SK-N-SH (cell line): Measurements from ENCODE around the gene SFN. TPM values are rescaled to one million over a fixed set of nuclear protein-coding genes. Genes with fewer than 3 reads are reported as not detected.
A peak's percentile ranks its signal among the peaks of the same experiment; 100 is the strongest.

Experiments
- CTCF ChIA-PET: fragments of 300-600, 350-600 bp; formaldehyde crosslinking; extraction: SDS; loops from one replicate; lab custom pipeline; 2021; lab: Yijun Ruan, JAX
- POLR2A ChIA-PET: fragments of 350-600 bp; sonication (Branson Sonifier 250); formaldehyde crosslinking; extraction: SDS; loops from one replicate; lab custom pipeline; 2020; ENCODE audit warnings: antibody characterized with exemption, inconsistent platforms; lab: Yijun Ruan, JAX
- DNase-seq: peaks from one replicate; pipeline ENCODE4 v3.0.0; 2012
- H2AFZ ChIP-seq: fragments of 200-600 bp; sonication (generic); 2 replicates; pipeline ENCODE4 v1.8.1; 2016; ENCODE audit warnings: antibody characterized with exemption, mild to moderate bottlenecking, low read depth
- H3F3A ChIP-seq: fragments of 200-600 bp; sonication (generic); replicated peaks from 2 replicates; pipeline ENCODE3; 2016; ENCODE audit warnings: antibody characterized with exemption, mild to moderate bottlenecking; ENCODE audit not compliant: insufficient read depth
- H3K27ac ChIP-seq, 2 experiments: fragments of 200-500 bp in 1 of 2; fragments of 200-600 bp in 1 of 2; sonication (Bioruptor generic) in 1 of 2; sonication (generic), shearing (Covaris generic) in 1 of 2; 2 replicates each; pipeline versions ENCODE4 v1.5.1 to v1.6.1; 2014 to 2016; ENCODE audit warnings: low read depth in 2 of 2, inconsistent platforms in 1 of 2, low read length in 1 of 2, mild to moderate bottlenecking in 1 of 2, mixed read lengths in 1 of 2
- H3K27me3 ChIP-seq: fragments of 200-600 bp; sonication (generic), shearing (Covaris generic); 2 replicates; pipeline ENCODE4 v1.6.1; 2016; ENCODE audit warnings: mixed run types; ENCODE audit not compliant: insufficient read depth
- H3K36me3 ChIP-seq, 2 experiments: fragments of 200-500 bp in 1 of 2; fragments of 200-600 bp in 1 of 2; sonication (Bioruptor generic) in 1 of 2; sonication (generic) in 1 of 2; replicated peaks in 1 of 2; 2 replicates each; pipeline versions ENCODE3 to v1.5.1; 2014 to 2016; ENCODE audit warnings: low read length in 1 of 2, mild to moderate bottlenecking in 1 of 2; ENCODE audit not compliant: insufficient read depth in 2 of 2, control insufficient read depth in 1 of 2
- H3K4me1 ChIP-seq, 2 experiments: fragments of 200-500 bp in 1 of 2; fragments of 200-600 bp in 1 of 2; sonication (Bioruptor generic) in 1 of 2; sonication (generic), shearing (Covaris generic) in 1 of 2; 2 replicates each; pipeline versions ENCODE4 v1.5.1 to v1.6.1; 2014 to 2016; ENCODE audit warnings: low read depth in 1 of 2, low read length in 1 of 2, mixed run types in 1 of 2; ENCODE audit not compliant: insufficient read depth in 2 of 2, control insufficient read depth in 1 of 2
- H3K4me2 ChIP-seq: fragments of 200-600 bp; sonication (generic), shearing (Covaris generic); 2 replicates; pipeline ENCODE4 v1.6.1; 2017; ENCODE audit warnings: mixed run types
- H3K4me3 ChIP-seq, 2 experiments: fragments of 200-500 bp in 1 of 2; fragments of 200-600 bp in 1 of 2; sonication (Bioruptor generic) in 1 of 2; sonication (generic), shearing (Covaris generic) in 1 of 2; 2 replicates each; pipeline versions ENCODE4 v1.5.1 to v1.8.1; 2014 to 2016; ENCODE audit warnings: low read depth in 2 of 2, inconsistent platforms in 1 of 2, low read length in 1 of 2, mild to moderate bottlenecking in 1 of 2, mixed read lengths in 1 of 2, moderate library complexity in 1 of 2
- H3K79me2 ChIP-seq: fragments of 200-600 bp; sonication (generic); 2 replicates; pipeline ENCODE4 v1.8.1; 2017; ENCODE audit warnings: mild to moderate bottlenecking; ENCODE audit not compliant: insufficient read depth
- H3K9ac ChIP-seq: fragments of 200-600 bp; sonication (generic); 2 replicates; pipeline ENCODE4 v1.6.1; 2017; ENCODE audit warnings: mixed run types
- H3K9me2 ChIP-seq: fragments of 200-600 bp; sonication (generic); 2 replicates; pipeline ENCODE4 v1.6.1; 2017; ENCODE audit warnings: mixed run types
- H3K9me3 ChIP-seq: fragments of 200-600 bp; sonication (generic); 2 replicates; pipeline ENCODE4 v1.6.1; 2017; ENCODE audit warnings: mixed run types, mild to moderate bottlenecking, moderate library complexity
- H4K20me1 ChIP-seq: fragments of 200-600 bp; sonication (generic); 2 replicates; pipeline ENCODE4 v1.6.1; 2017; ENCODE audit warnings: mild to moderate bottlenecking, mixed run types; ENCODE audit not compliant: insufficient read depth
- CHD2 ChIP-seq: fragments of 150-350 bp; IDR thresholded peaks from 2 replicates; pipeline ENCODE4 v1.6.1; 2018; ENCODE audit warnings: low read length; ENCODE audit not compliant: partially characterized antibody
- CTCF ChIP-seq: fragments of 200-600 bp; sonication (generic); IDR thresholded peaks from 2 replicates; pipeline ENCODE4 v1.6.1; 2017; ENCODE audit warnings: antibody characterized with exemption, mild to moderate bottlenecking, moderate library complexity
- EP300 ChIP-seq, 2 experiments: IDR thresholded peaks; 2 replicates each; pipeline versions ENCODE4 v1.4.0 to v1.6.1; 2012; ENCODE audit warnings: borderline replicate concordance in 1 of 2, low read depth in 1 of 2, low read length in 1 of 2
- FOSL2 ChIP-seq: IDR thresholded peaks from 2 replicates; pipeline ENCODE4 v1.4.0; 2012; ENCODE audit warnings: low read depth, mild to moderate bottlenecking, moderate library complexity, borderline replicate concordance
- GABPA ChIP-seq: IDR thresholded peaks from 2 replicates; pipeline ENCODE4 v1.4.0; 2012; ENCODE audit warnings: low read depth, mild to moderate bottlenecking
- GATA2 ChIP-seq: sonication (generic); formaldehyde crosslinking; IDR thresholded peaks from 2 replicates; pipeline ENCODE4 v1.5.0; 2020; ENCODE audit warnings: mild to moderate bottlenecking, missing genetic modification reagents
- MEF2A ChIP-seq: IDR thresholded peaks from 2 replicates; pipeline ENCODE4 v1.4.0; 2012; ENCODE audit warnings: low read depth, borderline replicate concordance
- MXI1 ChIP-seq: IDR thresholded peaks from 2 replicates; pipeline ENCODE4 v1.6.1; 2012; ENCODE audit warnings: mild to moderate bottlenecking, low read depth, low read length, improper control_type of control experiment
- NFIC ChIP-seq: IDR thresholded peaks from 2 replicates; pipeline ENCODE4 v1.4.0; 2012; ENCODE audit warnings: borderline replicate concordance
- RAD21 ChIP-seq: IDR thresholded peaks from 2 replicates; pipeline ENCODE4 v1.6.1; 2012; ENCODE audit warnings: mild to moderate bottlenecking, low read length
- RFX5 ChIP-seq: IDR thresholded peaks from 2 replicates; pipeline ENCODE4 v1.6.1; 2012; ENCODE audit warnings: mild to moderate bottlenecking, improper control_type of control experiment, low read length
- SIN3A ChIP-seq: IDR thresholded peaks from 2 replicates; pipeline ENCODE4 v1.6.1; 2012; ENCODE audit warnings: low read depth, mild to moderate bottlenecking, low read length, moderate library complexity, borderline replicate concordance
- SMC3 ChIP-seq: IDR thresholded peaks from 2 replicates; pipeline ENCODE4 v1.6.1; 2012; ENCODE audit warnings: low read depth, low read length, improper control_type of control experiment
- TEAD4 ChIP-seq: IDR thresholded peaks from 2 replicates; pipeline ENCODE4 v1.4.0; 2012; ENCODE audit warnings: mild to moderate bottlenecking, borderline replicate concordance; ENCODE audit not compliant: insufficient read depth
- USF1 ChIP-seq: IDR thresholded peaks from 2 replicates; pipeline ENCODE4 v1.4.0; 2012; ENCODE audit warnings: low read depth, borderline replicate concordance
- YY1 ChIP-seq: IDR thresholded peaks from 2 replicates; pipeline ENCODE4 v1.4.0; 2012; ENCODE audit warnings: low read depth, mild to moderate bottlenecking
- WGBS: methylation state at CpG from one replicate; pipeline ENCODE4 v1.1.6; 2017; ENCODE audit warnings: low lambda C conversion rate; 5-methylcytosine and 5-hydroxymethylcytosine counted together
- polyA plus RNA-seq, 3 experiments: library from polyadenylated mRNA; depleted of rRNA; stranded (reverse); fragments of >200 nt; gene quantifications; 2 replicates each; pipeline ENCODE4 v1.2.3, GENCODE V29; 2012

Gene SFN
- polyA plus RNA-seq, 1 of the 3 experiments (the other 2 are of a cell fraction): 0.18 TPM

GRCh38 chr1:26827663-26828062, 35.3 kb upstream of the SFN start:
- peaks cover 6 to 21% of the 10 kb centered on the region in 2 experiments; a peak in 2 of 4 replicates for H3K4me1 ChIP-seq
- TF ChIP-seq CTCF: no peak
- TF ChIP-seq GATA2 (CRISPR knock-in tag): no peak
- no peak for TF ChIP-seq TEAD4
- no peak for TF ChIP-seq NFIC
- TF ChIP-seq RFX5: no peak
- TF ChIP-seq SIN3A: no peak
- no peak for TF ChIP-seq MEF2A
- TF ChIP-seq YY1: no peak
- no peak for TF ChIP-seq SMC3
- TF ChIP-seq MXI1: no peak
- TF ChIP-seq FOSL2: no peak
- TF ChIP-seq CHD2: no peak
- no peak for TF ChIP-seq EP300 (IDR thresholded peaks at IDR 0.05; ENCODE audit: borderline replicate concordance in 1 of 2, low read depth in 1 of 2, low read length in 1 of 2)
- no peak for TF ChIP-seq RAD21
- no peak for TF ChIP-seq USF1
- TF ChIP-seq GABPA: no peak
- H3K4me2 ChIP-seq: peak overlapping the region; percentile 95
- H2AFZ ChIP-seq: no peak overlapping the region
- no peak overlapping the region for H3K27ac ChIP-seq
- DNase-seq: peak; percentile 45
- no peaks in the 10 kb centered on the region for H3F3A ChIP-seq
- H3K27me3 ChIP-seq: no peaks in the 10 kb centered on the region
- CTCF ChIA-PET: interaction anchor here (0.8 to 2.2 kb wide), 3 partner anchors 18 to 226 kb away, joined by 3 to 7 read pairs (median 5); no protein-coding TSS in a partner anchor
- H3K9me3 ChIP-seq: no peaks in the 10 kb centered on the region
- 62% methylated on average over 11 of the region's 11 CpGs for WGBS
- H3K9ac ChIP-seq: peak overlapping the region; percentile 68
- H3K4me3 ChIP-seq: peak overlapping the region; percentile 60 to 69
- H3K79me2 ChIP-seq: peaks cover 42% of the 10 kb centered on the region
- H4K20me1 ChIP-seq: no peaks in the 10 kb centered on the region
- H3K36me3 ChIP-seq: peaks cover 3% of the 10 kb centered on the region in 2 experiments
- no peaks in the 10 kb centered on the region for H3K9me2 ChIP-seq
- POLR2A ChIA-PET: interaction anchor here (0.8 kb wide), 1 partner anchor 37 kb away, joined by 4 read pairs; no protein-coding TSS in a partner anchor
